ENCODE measurements around the gene RGS19. TPM values are rescaled to one million over a fixed set of nuclear protein-coding genes. Genes with fewer than 3 reads are reported as not detected.

RGS19 gene
- total RNA-seq, 2 donors from 2014 or later = 9.1 to 14.5 TPM

GRCh38 chr20:64073476-64074183 is 5.7 kb downstream of the RGS19 start:
- TF ChIP-seq CTCF (IDR thresholded peaks at IDR 0.05) (no peak), POLR2A (IDR thresholded peaks at IDR 0.05) (no peak)
- Histone ChIP-seq H3K4me3 (no peak overlapping the region), H3K36me3 (replicated peaks in 1 of 2; ENCODE audit: insufficient read depth in 1 of 2, low read depth in 2 of 2) (no peaks in the 10 kb centered on the region), H3K9me3 (no peaks in the 10 kb centered on the region), H3K27ac (no peak overlapping the region), H3K4me1 (peaks cover 7% of the 10 kb centered on the region), H3K27me3 (no peaks in the 10 kb centered on the region)
- no peak for DNase-seq
- 91 to 92% methylated on average over 30 to 31 of the region's 37 CpGs for WGBS, 2 donors
- intact Hi-C loops (cut with DNase I) = no loop called here
- no peak for ATAC-seq

GRCh38 chr20:64072498-64073063 is 6.7 kb downstream of the RGS19 start:
- no peak for TF ChIP-seq POLR2A (IDR thresholded peaks at IDR 0.05)
- TF ChIP-seq CTCF (IDR thresholded peaks at IDR 0.05) = no peak
- no peak for ATAC-seq
- no peak for DNase-seq
- WGBS, 2 donors = 57 to 84% methylated on average over 1 to 14 of the region's 14 CpGs
- Histone ChIP-seq H3K27ac (no peak overlapping the region), H3K27me3 (no peaks in the 10 kb centered on the region), H3K4me1 (no peaks in the 10 kb centered on the region), H3K9me3 (no peaks in the 10 kb centered on the region), H3K4me3 (no peak overlapping the region), H3K36me3 (replicated peaks in 1 of 2; ENCODE audit: insufficient read depth in 1 of 2, low read depth in 2 of 2) (no peaks in the 10 kb centered on the region)
- intact Hi-C loops (cut with DNase I) = no loop called here

GRCh38 chr20:64071341-64072332 is 7.7 kb downstream of the RGS19 start:
- no peaks in the 10 kb centered on the region for H3K27me3 ChIP-seq
- no peak for DNase-seq
- ATAC-seq = no peak
- WGBS, 2 donors = 83% methylated on average over 12 to 29 of the region's 30 CpGs
- no peaks in the 10 kb centered on the region for H3K9me3 ChIP-seq
- intact Hi-C loops (cut with DNase I) = no loop called here
- H3K27ac ChIP-seq = no peak overlapping the region
- no peak for TF ChIP-seq POLR2A (IDR thresholded peaks at IDR 0.05)
- TF ChIP-seq CTCF (IDR thresholded peaks at IDR 0.05) = no peak
- no peaks in the 10 kb centered on the region for H3K36me3 ChIP-seq (replicated peaks in 1 of 2; ENCODE audit: insufficient read depth in 1 of 2, low read depth in 2 of 2)
- H3K4me3 ChIP-seq = no peak overlapping the region
- H3K4me1 ChIP-seq = no peaks in the 10 kb centered on the region

- Histone ChIP-seq H3K27me3 (no peaks in the 10 kb centered on the region), H3K27ac (no peak overlapping the region), H3K36me3 (replicated peaks in 1 of 2; ENCODE audit: insufficient read depth in 1 of 2, low read depth in 2 of 2) (no peaks in the 10 kb centered on the region), H3K4me1 (no peaks in the 10 kb centered on the region), H3K9me3 (no peaks in the 10 kb centered on the region), H3K4me3 (no peak overlapping the region)
- intact Hi-C loops (cut with DNase I) = no loop called here
- WGBS, 2 donors = 91 to 95% methylated on average over 11 to 31 of the region's 31 CpGs
- ATAC-seq (no peak), DNase-seq (no peak)
- no peak for TF ChIP-seq POLR2A (IDR thresholded peaks at IDR 0.05)
Measured at GRCh38 chr20:64070244-64070993, 8.9 kb downstream of the RGS19 start.

Measured in body of pancreas (tissue), 4 donors.